Activated CD8-positive, alpha-beta memory T cell treated with anti-CD3 and anti-CD28 coated beads, Interleukin-2, amount 10 ng/mL, durations not matched to agents 7 days and 5 days (primary cell): ENCODE results near the gene OSGIN1. TPM values are rescaled to one million over a fixed set of nuclear protein-coding genes. Genes with fewer than 3 reads are reported as not detected.
A peak's percentile ranks its signal among the peaks of the same experiment; 100 is the strongest.

Experiments
- ATAC-seq: fragments of 150-1000 bp; cut with Tn5 transposase; one replicate; pipeline ENCODE4 v1.10.0; 2021; ENCODE audit warnings: moderate library complexity
- CTCF ChIA-PET: fragments of 350-600 bp; sonication (Branson Sonifier 250); formaldehyde crosslinking; loops from one replicate; lab custom pipeline; 2021; ENCODE audit warnings: antibody characterized with exemption; lab: Charles Lee
- DNase-seq: peaks from one replicate; pipeline ENCODE4 v3.0.0-alpha.2; 2020
- H3K27ac Mint-ChIP-seq: one replicate; pipeline ENCODE4 v1.8.0; 2021; ENCODE audit warnings: mild to moderate bottlenecking, mixed read lengths
- H3K27me3 Mint-ChIP-seq: one replicate; pipeline ENCODE4 v1.8.0; 2021; ENCODE audit warnings: mixed read lengths
- H3K36me3 Mint-ChIP-seq: one replicate; pipeline ENCODE4 v1.8.0; 2021; ENCODE audit warnings: mild to moderate bottlenecking, mixed read lengths
- H3K4me1 Mint-ChIP-seq: one replicate; pipeline ENCODE4 v1.8.0; 2021; ENCODE audit warnings: mixed read lengths
- H3K4me3 Mint-ChIP-seq: one replicate; pipeline ENCODE4 v1.8.0; 2021; ENCODE audit warnings: mild to moderate bottlenecking, moderate library complexity, mixed read lengths
- H3K9me3 Mint-ChIP-seq: one replicate; pipeline ENCODE4 v1.8.0; 2022; ENCODE audit warnings: low read depth, mixed read lengths
- total RNA-seq, 2 experiments: library from RNA; stranded (reverse); gene quantifications; one replicate each; pipeline ENCODE4 v1.2.3, GENCODE V29; 2021

The OSGIN1 gene
- total RNA-seq, 2 experiments from 2014 or later, result 0.21 to 0.93 TPM

GRCh38 chr16:83960521-83961249 is 7.6 kb downstream of the OSGIN1 start:
- CTCF ChIA-PET, result no interaction called here
- Mint-ChIP-seq H3K27ac (no peak overlapping the region), H3K4me1 (no peaks in the 10 kb centered on the region), H3K4me3 (no peak overlapping the region), H3K9me3 (no peaks in the 10 kb centered on the region), H3K27me3 (no peaks in the 10 kb centered on the region), H3K36me3 (no peaks in the 10 kb centered on the region)
- ATAC-seq, result no peak
- no peak for DNase-seq

GRCh38 chr16:83961591-83961990 is 8.6 kb downstream of the OSGIN1 start:
- Mint-ChIP-seq H3K27me3 (no peaks in the 10 kb centered on the region), H3K4me1 (no peaks in the 10 kb centered on the region), H3K36me3 (no peaks in the 10 kb centered on the region), H3K4me3 (no peak overlapping the region), H3K9me3 (no peaks in the 10 kb centered on the region), H3K27ac (no peak overlapping the region)
- ATAC-seq (no peak), DNase-seq (no peak)
- CTCF ChIA-PET, result interaction anchor here (1.4 kb wide), 1 partner anchor 8 kb away, joined by 4 read pairs; no protein-coding TSS in a partner anchor

- Mint-ChIP-seq H3K27ac (no peak overlapping the region), H3K27me3 (peaks cover 3% of the 10 kb centered on the region), H3K4me1 (peaks cover 2% of the 10 kb centered on the region), H3K9me3 (no peaks in the 10 kb centered on the region), H3K4me3 (no peak overlapping the region), H3K36me3 (no peaks in the 10 kb centered on the region)
- DNase-seq (no peak), ATAC-seq (no peak)
- CTCF ChIA-PET, result interaction anchor here (0.6 to 1.4 kb wide), 2 partner anchors 10 to 72 kb away, joined by 4 read pairs; no protein-coding TSS in a partner anchor
These were observed 10.5 kb downstream of the OSGIN1 start for GRCh38 chr16:83963277-83964119.

- CTCF ChIA-PET, result no interaction called here
- no peak for ATAC-seq
- Mint-ChIP-seq H3K27ac (no peak overlapping the region), H3K4me1 (peaks cover 2% of the 10 kb centered on the region), H3K4me3 (no peak overlapping the region), H3K27me3 (peaks cover 11% of the 10 kb centered on the region), H3K36me3 (no peaks in the 10 kb centered on the region), H3K9me3 (no peaks in the 10 kb centered on the region)
- DNase-seq, result no peak
These were observed 11.8 kb downstream of the OSGIN1 start for GRCh38 chr16:83964684-83965443.

GRCh38 chr16:83965444-83966152 is 12.6 kb downstream of the OSGIN1 start:
- H3K4me3 Mint-ChIP-seq, result no peak overlapping the region
- ATAC-seq (no peak), DNase-seq (no peak)
- CTCF ChIA-PET, result no interaction called here
- H3K4me1 Mint-ChIP-seq, result peaks cover 2% of the 10 kb centered on the region
- H3K27me3 Mint-ChIP-seq, result peaks cover 14% of the 10 kb centered on the region
- H3K27ac Mint-ChIP-seq, result no peak overlapping the region
- H3K36me3 Mint-ChIP-seq, result no peaks in the 10 kb centered on the region
- no peaks in the 10 kb centered on the region for H3K9me3 Mint-ChIP-seq

GRCh38 chr16:83966153-83966696 is 13.2 kb downstream of the OSGIN1 start:
- no peak overlapping the region for H3K4me3 Mint-ChIP-seq
- H3K4me1 Mint-ChIP-seq, result peaks cover 2% of the 10 kb centered on the region
- ATAC-seq, result no peak
- H3K27me3 Mint-ChIP-seq, result peaks cover 15% of the 10 kb centered on the region
- H3K36me3 Mint-ChIP-seq, result no peaks in the 10 kb centered on the region
- H3K9me3 Mint-ChIP-seq, result no peaks in the 10 kb centered on the region
- DNase-seq, result no peak
- no peak overlapping the region for H3K27ac Mint-ChIP-seq
- CTCF ChIA-PET, result interaction anchor here (1.4 kb wide), 1 partner anchor 12 kb away, joined by 4 read pairs; no protein-coding TSS in a partner anchor

GRCh38 chr16:83967091-83967490 is 14.1 kb downstream of the OSGIN1 start:
- CTCF ChIA-PET, result interaction anchor here (1.4 kb wide), 1 partner anchor 13 kb away, joined by 4 read pairs; no protein-coding TSS in a partner anchor
- no peak for ATAC-seq
- no peak overlapping the region for H3K27ac Mint-ChIP-seq
- H3K9me3 Mint-ChIP-seq, result no peaks in the 10 kb centered on the region
- no peak for DNase-seq
- H3K4me3 Mint-ChIP-seq, result no peak overlapping the region
- peaks cover 20% of the 10 kb centered on the region for H3K27me3 Mint-ChIP-seq
- no peaks in the 10 kb centered on the region for H3K36me3 Mint-ChIP-seq
- peaks cover 2% of the 10 kb centered on the region for H3K4me1 Mint-ChIP-seq

GRCh38 chr16:83967838-83968305 is 14.8 kb downstream of the OSGIN1 start, which contains the start of gene NECAB2:
Gene NECAB2 (plus strand): TSS chr16:83968244. CDS start chr16:83968649, 405 bp downstream.
- peaks cover 20% of the 10 kb centered on the region for H3K27me3 Mint-ChIP-seq
- CTCF ChIA-PET, result no interaction called here
- no peak within 1 kb of the TSS for H3K27ac Mint-ChIP-seq
- peak; percentile 45 for ATAC-seq
- peaks cover 2% of the 10 kb centered on the region for H3K4me1 Mint-ChIP-seq
- H3K36me3 Mint-ChIP-seq, result no peaks in the 10 kb centered on the region
- no peak within 1 kb of the TSS for H3K4me3 Mint-ChIP-seq
- no peak for DNase-seq
- no peaks in the 10 kb centered on the region for H3K9me3 Mint-ChIP-seq

- no peaks in the 10 kb centered on the region for H3K9me3 Mint-ChIP-seq
- CTCF ChIA-PET, result no interaction called here
- no peaks in the 10 kb centered on the region for H3K36me3 Mint-ChIP-seq
- H3K4me3 Mint-ChIP-seq, result no peak overlapping the region
- peaks cover 20% of the 10 kb centered on the region for H3K27me3 Mint-ChIP-seq
- DNase-seq, result no peak
- no peak overlapping the region for H3K27ac Mint-ChIP-seq
- peaks cover 2% of the 10 kb centered on the region for H3K4me1 Mint-ChIP-seq
- peak; percentile 18 for ATAC-seq
These were observed 15.3 kb downstream of the OSGIN1 start for GRCh38 chr16:83968306-83968851.

- no peak overlapping the region for H3K27ac Mint-ChIP-seq
- no peak overlapping the region for H3K4me3 Mint-ChIP-seq
- peaks cover 2% of the 10 kb centered on the region for H3K4me1 Mint-ChIP-seq
- peaks cover 20% of the 10 kb centered on the region for H3K27me3 Mint-ChIP-seq
- DNase-seq, result no peak
- ATAC-seq, result no peak
- H3K9me3 Mint-ChIP-seq, result no peaks in the 10 kb centered on the region
- CTCF ChIA-PET, result interaction anchor here (1.2 kb wide), 1 partner anchor 97 kb away, joined by 3 read pairs; no protein-coding TSS in a partner anchor
- H3K36me3 Mint-ChIP-seq, result no peaks in the 10 kb centered on the region
These were observed 16.0 kb downstream of the OSGIN1 start for GRCh38 chr16:83968891-83969649.

- no peak for ATAC-seq
- no peaks in the 10 kb centered on the region for H3K9me3 Mint-ChIP-seq
- no peak overlapping the region for H3K4me3 Mint-ChIP-seq
- H3K4me1 Mint-ChIP-seq, result peaks cover 2% of the 10 kb centered on the region
- H3K27me3 Mint-ChIP-seq, result peaks cover 20% of the 10 kb centered on the region
- H3K36me3 Mint-ChIP-seq, result no peaks in the 10 kb centered on the region
- CTCF ChIA-PET, result interaction anchor here (1.2 to 2.2 kb wide), 2 partner anchors 93 to 96 kb away, joined by 3 to 7 read pairs; no protein-coding TSS in a partner anchor
- no peak overlapping the region for H3K27ac Mint-ChIP-seq
- DNase-seq, result no peak
These were observed 16.9 kb downstream of the OSGIN1 start for GRCh38 chr16:83969771-83970429.
